Kidney epithelial cell (primary cell): Measurements from ENCODE around the gene KATNA1. TPM values are rescaled to one million over a fixed set of nuclear protein-coding genes. Genes with fewer than 3 reads are reported as not detected.

Experiments
- DNase-seq: peaks from one replicate; pipeline ENCODE4 v3.0.0-alpha.2; 2010; ENCODE audit warnings: low read depth
- H3K27me3 ChIP-seq: 2 replicates; pipeline ENCODE4 v1.6.0; 2011; ENCODE audit warnings: low read length; ENCODE audit not compliant: control insufficient read depth, insufficient read depth
- H3K36me3 ChIP-seq: 2 replicates; pipeline ENCODE4 v1.5.1; 2011; ENCODE audit warnings: low read length; ENCODE audit not compliant: control insufficient read depth, insufficient read depth
- H3K4me3 ChIP-seq: 2 replicates; pipeline ENCODE4 v1.5.1; 2011; ENCODE audit warnings: low read depth, mild to moderate bottlenecking, control low read depth, low read length
- total RNA-seq: library from RNA; depleted of rRNA; stranded (reverse); fragments of >200 nt; gene quantifications from 2 replicates; pipeline ENCODE4 v1.2.3, GENCODE V29; 2015
- TF ChIP-seq, protein P1 (sequence below): IDR thresholded peaks from 2 replicates; pipeline ENCODE4 v1.5.1; 2011; ENCODE audit warnings: mild to moderate bottlenecking, moderate library complexity, low read length, control low read depth, inconsistent platforms; ENCODE audit not compliant: insufficient read depth, poor library complexity, severe bottlenecking

Gene KATNA1
- 16.7 and 17.9 TPM in 2 replicates for total RNA-seq

DNA sequence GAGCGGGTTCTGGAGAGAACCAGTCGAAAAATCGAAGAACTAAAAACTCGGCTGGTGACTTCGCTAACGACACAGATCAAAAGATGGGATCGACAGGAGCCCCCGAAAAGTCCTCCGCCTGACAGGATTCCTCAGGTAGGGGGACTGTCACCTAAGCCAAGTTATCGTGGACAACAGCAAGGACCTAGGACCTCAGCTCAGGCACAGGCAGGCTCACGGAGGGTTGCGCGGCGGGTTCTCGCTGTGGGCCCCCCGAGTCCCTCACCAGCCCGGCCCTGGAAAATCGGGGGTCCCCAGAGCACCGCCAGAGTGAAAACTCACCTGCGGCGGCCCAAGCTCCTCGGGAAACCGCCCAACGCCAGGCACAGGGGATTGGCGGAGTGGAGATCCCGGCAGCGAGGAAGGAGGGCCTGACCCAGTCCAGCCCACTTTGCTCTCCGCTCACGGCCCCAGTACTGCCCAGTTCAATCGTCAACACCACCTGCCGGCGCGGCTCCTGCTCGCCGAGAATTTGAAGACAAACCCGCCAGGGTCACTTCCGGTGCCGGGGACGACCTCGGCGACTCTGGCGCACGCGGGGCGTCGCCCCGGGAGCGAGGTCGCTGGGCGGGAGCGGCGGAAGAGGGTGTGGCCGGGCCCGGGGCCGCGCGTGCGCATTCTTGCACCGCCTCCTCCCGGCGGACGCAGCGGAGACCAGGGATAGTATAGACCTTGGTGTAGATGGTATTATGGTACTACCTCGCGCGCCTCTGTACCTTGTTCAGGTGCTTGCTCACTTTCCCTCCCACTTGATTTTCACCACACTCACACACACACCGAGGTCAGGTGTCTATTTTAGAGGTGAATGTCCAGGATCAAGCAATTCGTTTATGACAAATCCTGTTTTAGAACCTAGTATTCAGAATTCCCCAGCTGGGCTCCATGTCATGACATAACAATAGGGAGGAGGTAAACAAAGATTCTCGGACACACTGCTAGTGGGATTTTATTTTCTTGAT, at the start of gene KATNA1:
Gene KATNA1, minus strand, starts transcription at position 567 of the 998 bp plus-strand sequence. CDS start 10,167 bp downstream, outside the sequence.
- H3K36me3 ChIP-seq = no peaks in the 10 kb centered on the region
- TF ChIP-seq, protein P1, sequence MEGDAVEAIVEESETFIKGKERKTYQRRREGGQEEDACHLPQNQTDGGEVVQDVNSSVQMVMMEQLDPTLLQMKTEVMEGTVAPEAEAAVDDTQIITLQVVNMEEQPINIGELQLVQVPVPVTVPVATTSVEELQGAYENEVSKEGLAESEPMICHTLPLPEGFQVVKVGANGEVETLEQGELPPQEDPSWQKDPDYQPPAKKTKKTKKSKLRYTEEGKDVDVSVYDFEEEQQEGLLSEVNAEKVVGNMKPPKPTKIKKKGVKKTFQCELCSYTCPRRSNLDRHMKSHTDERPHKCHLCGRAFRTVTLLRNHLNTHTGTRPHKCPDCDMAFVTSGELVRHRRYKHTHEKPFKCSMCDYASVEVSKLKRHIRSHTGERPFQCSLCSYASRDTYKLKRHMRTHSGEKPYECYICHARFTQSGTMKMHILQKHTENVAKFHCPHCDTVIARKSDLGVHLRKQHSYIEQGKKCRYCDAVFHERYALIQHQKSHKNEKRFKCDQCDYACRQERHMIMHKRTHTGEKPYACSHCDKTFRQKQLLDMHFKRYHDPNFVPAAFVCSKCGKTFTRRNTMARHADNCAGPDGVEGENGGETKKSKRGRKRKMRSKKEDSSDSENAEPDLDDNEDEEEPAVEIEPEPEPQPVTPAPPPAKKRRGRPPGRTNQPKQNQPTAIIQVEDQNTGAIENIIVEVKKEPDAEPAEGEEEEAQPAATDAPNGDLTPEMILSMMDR = no peak
- DNase-seq = peak; percentile 29

DNA sequence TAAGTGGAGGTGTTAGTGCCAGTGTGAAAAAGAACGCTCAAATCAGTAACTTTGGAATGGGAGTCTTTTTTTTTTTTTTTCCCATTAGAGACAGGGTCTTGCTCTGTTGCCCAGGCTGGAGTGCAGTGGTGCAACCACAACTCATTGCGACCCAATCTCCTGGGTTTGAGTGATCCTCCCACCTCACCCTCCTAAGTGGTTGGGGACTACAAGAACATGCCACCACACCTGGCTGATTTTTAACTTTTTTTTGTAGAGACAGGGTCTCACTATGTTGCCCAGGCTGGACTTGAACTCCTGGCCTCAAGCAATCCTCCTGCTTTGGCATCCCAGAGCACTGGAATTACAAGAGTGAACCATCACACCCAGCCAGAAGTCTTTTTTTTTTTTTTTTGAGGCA, 49.7 kb upstream of the KATNA1 start:
- no peaks in the 10 kb centered on the region for H3K36me3 ChIP-seq
- H3K27me3 ChIP-seq = no peaks in the 10 kb centered on the region
- TF ChIP-seq, protein P1 = no peak
- H3K4me3 ChIP-seq = no peak overlapping the region
- DNase-seq = no peak

More for the DNA sequence above, at the start of gene KATNA1:
- Histone ChIP-seq H3K4me3 (peak within 1 kb of the TSS; percentile 86), H3K27me3 (no peaks in the 10 kb centered on the region)

DNA sequence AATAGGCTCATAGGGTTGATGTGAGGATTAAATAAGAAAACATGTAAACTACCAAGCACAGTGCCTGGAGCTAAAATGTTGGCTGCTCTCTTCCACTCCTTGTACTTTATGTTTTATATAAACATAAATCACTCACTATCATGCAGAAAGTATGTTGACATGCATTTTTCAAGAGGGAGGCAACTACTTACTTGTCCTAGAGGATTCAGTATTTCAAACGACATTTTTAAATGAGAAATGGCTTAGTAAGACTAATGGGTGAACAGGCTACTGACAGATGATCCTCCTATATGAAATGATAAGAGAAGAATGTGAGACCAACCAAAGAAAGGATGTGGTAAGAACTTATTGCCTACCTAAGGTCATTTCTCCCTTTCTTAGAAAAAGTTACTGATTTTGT, 48.4 kb upstream of the KATNA1 start:
- no peak overlapping the region for H3K4me3 ChIP-seq
- H3K27me3 ChIP-seq = no peaks in the 10 kb centered on the region
- no peaks in the 10 kb centered on the region for H3K36me3 ChIP-seq
- no peak for DNase-seq
- TF ChIP-seq, protein P1 = no peak

DNA sequence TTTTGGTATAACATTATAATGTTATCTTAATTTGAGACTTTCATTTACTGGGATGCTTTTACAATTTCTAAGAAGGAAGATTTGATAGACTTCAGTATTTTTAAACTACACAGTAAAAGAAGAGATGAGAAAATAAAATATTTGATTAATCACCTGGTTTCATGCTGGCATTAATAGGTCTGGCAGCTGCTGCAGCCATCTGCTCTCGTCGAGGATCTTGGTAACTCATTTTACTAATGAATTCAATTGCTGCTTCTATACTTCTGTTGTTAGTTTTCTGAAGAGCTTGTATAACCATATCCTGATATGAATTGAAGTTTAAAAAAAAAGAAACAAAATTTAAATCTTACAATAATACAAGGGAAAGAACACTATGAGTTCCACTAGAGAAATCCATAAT, 46.4 kb upstream of the KATNA1 start:
- Histone ChIP-seq H3K36me3 (no peaks in the 10 kb centered on the region), H3K27me3 (no peaks in the 10 kb centered on the region), H3K4me3 (no peak overlapping the region)
- TF ChIP-seq, protein P1 = no peak
- no peak for DNase-seq

DNA sequence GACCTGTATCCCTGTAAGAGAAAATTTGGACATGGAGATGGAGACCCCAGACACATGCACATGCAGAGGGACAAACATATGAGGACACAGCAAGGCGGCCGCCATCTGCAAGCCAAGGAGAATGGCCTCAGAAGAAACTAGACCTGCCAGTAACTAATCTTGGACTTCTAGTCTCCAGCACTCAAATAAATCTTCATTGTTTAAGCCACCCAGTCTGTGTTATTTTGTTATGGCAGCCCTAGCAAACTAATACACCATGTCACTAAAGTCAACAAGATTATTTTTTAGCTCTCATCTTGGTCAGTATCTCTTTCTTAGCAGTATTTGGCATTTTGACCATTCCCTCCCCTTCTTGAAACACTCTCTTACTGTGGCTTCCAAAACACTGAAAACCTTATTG, 42.7 kb upstream of the KATNA1 start:
- DNase-seq = no peak
- Histone ChIP-seq H3K36me3 (no peaks in the 10 kb centered on the region), H3K4me3 (no peak overlapping the region), H3K27me3 (no peaks in the 10 kb centered on the region)
- TF ChIP-seq, protein P1 = no peak
